ENCODE data around the gene SLC4A8.

The SLC4A8 gene

GRCh38 chr12:51493281-51493680 lies 68.7 kb downstream of the SLC4A8 start:
- TF ChIP-seq MAX (IDR thresholded peaks at IDR 0.05; ENCODE audit: low read depth, low read length) (no peak), CTCF (IDR thresholded peaks at IDR 0.05; ENCODE audit: low read depth, low read length) (no peak), MYC (IDR thresholded peaks at IDR 0.05; ENCODE audit: low read depth, low read length) (no peak), POLR2A (IDR thresholded peaks at IDR 0.05; ENCODE audit: extremely low read depth, insufficient read length) (no peak)
- no peak for DNase-seq (ENCODE audit: low read depth)
- H3K4me3 ChIP-seq (ENCODE audit: low read depth, low read length): no peak overlapping the region

GRCh38 chr12:51496895-51497294 lies 72.3 kb downstream of the SLC4A8 start:
- H3K4me3 ChIP-seq (ENCODE audit: low read depth, low read length): no peak overlapping the region
- TF ChIP-seq CTCF (IDR thresholded peaks at IDR 0.05; ENCODE audit: low read depth, low read length): no peak
- TF ChIP-seq POLR2A (IDR thresholded peaks at IDR 0.05; ENCODE audit: extremely low read depth, insufficient read length): no peak
- no peak for TF ChIP-seq MYC (IDR thresholded peaks at IDR 0.05; ENCODE audit: low read depth, low read length)
- TF ChIP-seq MAX (IDR thresholded peaks at IDR 0.05; ENCODE audit: low read depth, low read length): no peak
- no peak for DNase-seq (ENCODE audit: low read depth)

GRCh38 chr12:51504851-51505250 lies 80.2 kb downstream of the SLC4A8 start:
- no peak for DNase-seq (ENCODE audit: low read depth)
- no peak overlapping the region for H3K4me3 ChIP-seq (ENCODE audit: low read depth, low read length)
- no peak for TF ChIP-seq POLR2A (IDR thresholded peaks at IDR 0.05; ENCODE audit: extremely low read depth, insufficient read length)
- TF ChIP-seq MAX (IDR thresholded peaks at IDR 0.05; ENCODE audit: low read depth, low read length): no peak
- TF ChIP-seq CTCF (IDR thresholded peaks at IDR 0.05; ENCODE audit: low read depth, low read length): no peak
- TF ChIP-seq MYC (IDR thresholded peaks at IDR 0.05; ENCODE audit: low read depth, low read length): no peak

GRCh38 chr12:51505360-51506105 lies 80.9 kb downstream of the SLC4A8 start:
- H3K4me3 ChIP-seq (ENCODE audit: low read depth, low read length): no peak overlapping the region
- no peak for TF ChIP-seq MYC (IDR thresholded peaks at IDR 0.05; ENCODE audit: low read depth, low read length)
- TF ChIP-seq POLR2A (IDR thresholded peaks at IDR 0.05; ENCODE audit: extremely low read depth, insufficient read length): no peak
- no peak for TF ChIP-seq MAX (IDR thresholded peaks at IDR 0.05; ENCODE audit: low read depth, low read length)
- TF ChIP-seq CTCF (IDR thresholded peaks at IDR 0.05; ENCODE audit: low read depth, low read length): no peak
- DNase-seq (ENCODE audit: low read depth): no peak

- H3K4me3 ChIP-seq (ENCODE audit: low read depth, low read length): no peak overlapping the region
- DNase-seq (ENCODE audit: low read depth): no peak
- TF ChIP-seq MYC (IDR thresholded peaks at IDR 0.05; ENCODE audit: low read depth, low read length): no peak
- no peak for TF ChIP-seq POLR2A (IDR thresholded peaks at IDR 0.05; ENCODE audit: extremely low read depth, insufficient read length)
- no peak for TF ChIP-seq MAX (IDR thresholded peaks at IDR 0.05; ENCODE audit: low read depth, low read length)
- no peak for TF ChIP-seq CTCF (IDR thresholded peaks at IDR 0.05; ENCODE audit: low read depth, low read length)
Measured at GRCh38 chr12:51507178-51507577, 82.5 kb downstream of the SLC4A8 start.

Data from NB4 (cell line).